ENCODE data around the gene OSBPL1A.
A peak's percentile ranks its signal among the peaks of the same experiment; 100 is the strongest.
"Not testable (repeated sequence)": the region's sequence is repeated elsewhere in the genome, so short reads cannot be mapped to it uniquely, and the experiment has no call there.

OSBPL1A gene

DNA sequence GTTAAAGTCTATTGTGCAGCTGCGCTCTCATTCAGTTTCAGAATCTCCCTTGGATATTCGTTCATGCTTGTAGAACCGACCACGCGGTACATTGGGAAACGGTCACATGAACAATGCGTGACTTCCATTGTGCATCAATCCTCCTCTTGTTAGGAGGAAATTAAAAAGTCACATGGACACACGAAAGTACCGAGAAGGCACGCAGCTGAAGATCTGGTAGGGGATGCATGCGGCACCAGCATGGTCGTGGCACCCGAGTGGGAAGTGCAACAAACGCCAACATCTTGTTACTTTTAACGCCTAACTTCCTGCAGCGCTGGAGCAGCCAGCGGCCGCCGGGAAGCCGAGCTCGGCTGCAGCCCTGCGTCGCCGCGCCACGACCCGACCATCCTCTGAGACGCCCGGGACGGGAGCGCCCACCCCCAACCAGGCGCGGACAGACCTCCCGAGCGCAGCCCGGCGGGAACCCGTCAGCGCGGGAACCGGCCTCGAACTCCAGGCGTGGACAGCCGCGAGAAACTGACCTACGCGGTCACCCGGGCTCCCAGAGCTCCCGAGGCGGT, 412 bp downstream of the OSBPL1A start:
- peak; percentile 77 for DNase-seq

DNA sequence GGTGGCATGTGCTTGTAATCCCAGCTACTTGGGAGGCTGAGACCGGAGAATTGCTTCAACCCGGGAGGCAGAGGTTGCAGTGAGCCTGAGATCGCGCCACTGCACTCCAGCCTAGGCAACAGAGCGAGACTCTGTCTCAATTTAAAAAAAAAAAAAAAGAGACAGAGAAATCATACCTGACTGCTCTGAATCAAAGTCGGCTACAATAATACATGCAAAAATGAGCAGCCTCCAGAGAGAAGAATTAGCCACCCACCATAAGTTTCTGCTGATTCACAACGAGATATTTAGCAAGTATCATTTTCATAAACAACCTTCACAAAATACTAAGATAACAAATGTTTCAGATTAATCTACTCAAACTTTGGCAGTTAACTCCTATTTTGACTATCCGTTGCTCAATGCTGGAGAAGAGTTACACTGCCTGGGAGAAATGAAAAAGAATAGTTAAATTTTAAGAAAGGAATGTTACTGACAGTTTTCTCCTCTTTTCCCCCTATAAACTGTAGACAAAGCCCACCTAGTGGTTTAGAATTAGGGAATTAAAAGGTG, 1.5 kb downstream of the OSBPL1A start:
- no peak for DNase-seq

DNA sequence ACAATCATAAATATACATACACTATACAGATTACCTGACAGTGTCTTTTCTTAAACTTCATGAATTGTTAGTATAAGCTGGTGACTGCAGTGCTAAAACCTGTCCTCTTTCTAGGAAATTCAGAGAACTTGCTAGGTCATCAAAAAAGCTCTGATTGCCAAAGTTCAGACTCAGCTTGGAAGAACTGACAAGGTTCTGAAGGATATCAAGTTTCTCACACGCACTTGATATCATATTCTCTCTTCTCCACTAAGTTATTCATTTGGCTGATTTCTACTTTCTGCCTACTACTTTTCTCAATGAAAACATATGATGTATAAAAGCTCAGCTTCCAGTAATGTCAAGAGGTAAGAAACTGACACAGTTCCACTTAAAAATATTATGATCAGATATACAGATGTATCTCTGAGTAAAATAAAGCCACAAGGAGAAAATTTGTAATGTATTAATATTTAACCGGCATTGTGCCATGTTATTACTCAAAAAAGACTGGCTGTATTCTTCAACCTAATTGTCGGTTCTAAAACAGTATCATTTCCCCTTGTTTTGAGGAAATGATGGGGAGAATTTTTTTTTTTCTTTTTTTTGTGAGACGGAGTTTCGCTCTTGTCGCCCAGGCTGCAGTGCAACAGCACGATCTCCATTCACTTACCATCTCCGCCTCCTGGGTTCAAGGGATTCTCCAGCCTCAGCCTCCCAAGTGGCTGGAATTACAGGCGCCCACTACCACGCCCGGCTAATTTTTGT, 2.4 kb downstream of the OSBPL1A start:
- no peak for DNase-seq

DNA sequence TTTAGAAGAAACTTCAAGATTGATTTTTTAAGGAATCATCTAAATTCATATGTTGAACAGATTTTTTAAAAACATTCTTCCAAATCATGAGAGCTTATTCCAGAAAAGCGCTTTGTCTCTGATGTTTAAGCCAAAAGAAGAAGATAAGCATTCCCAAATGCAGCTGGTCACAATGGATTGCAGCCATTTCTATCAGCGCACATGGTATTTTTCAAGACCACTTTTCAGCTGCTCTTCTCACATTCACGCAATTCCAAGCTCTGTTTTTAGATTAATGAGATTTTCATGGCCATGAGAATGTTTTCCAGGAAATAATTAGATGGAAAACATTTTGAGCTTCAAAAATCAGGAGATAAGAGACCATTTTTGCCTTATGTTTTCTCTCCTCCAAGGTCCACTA, 8.7 kb downstream of the OSBPL1A start:
- DNase-seq: no peak

DNA sequence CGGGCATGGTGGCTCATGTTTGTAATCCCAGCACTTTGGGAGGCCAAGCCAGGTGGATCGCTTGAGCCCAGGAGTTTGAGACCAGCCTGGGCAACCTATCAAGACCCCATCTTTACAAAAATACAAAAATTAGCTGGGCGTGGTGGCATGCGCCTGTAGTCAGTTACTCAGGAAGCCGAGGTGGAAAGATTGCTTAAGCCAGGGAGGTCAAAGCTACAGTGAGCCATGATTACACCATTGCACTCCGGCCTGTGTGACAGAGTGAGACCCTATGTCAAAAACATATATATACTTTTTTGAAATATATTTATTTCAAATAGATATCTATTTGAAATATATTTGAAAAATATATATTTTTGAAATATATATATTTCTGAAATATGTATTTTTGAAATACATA, 10.9 kb downstream of the OSBPL1A start:
- no peak for DNase-seq

DNA sequence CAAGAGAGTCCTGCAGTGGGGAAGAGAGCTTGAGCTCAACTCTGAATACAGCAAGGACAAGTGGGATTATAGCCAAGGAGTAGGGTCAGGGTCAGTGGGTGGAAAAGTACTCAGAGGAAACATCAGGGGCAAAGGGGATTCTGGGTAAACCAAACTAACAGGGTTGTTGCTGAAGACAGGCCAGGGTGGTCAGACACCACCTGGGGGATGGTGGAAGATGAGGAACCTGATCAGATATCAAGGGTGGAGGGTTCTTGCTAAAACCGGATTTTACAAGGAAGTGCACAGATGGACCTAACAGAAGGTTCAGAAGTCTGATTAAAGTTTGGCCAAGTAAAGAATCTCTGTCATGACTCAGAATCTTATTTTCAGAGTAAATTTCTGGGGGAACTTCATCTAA, 16.5 kb downstream of the OSBPL1A start:
- no peak for DNase-seq

DNA sequence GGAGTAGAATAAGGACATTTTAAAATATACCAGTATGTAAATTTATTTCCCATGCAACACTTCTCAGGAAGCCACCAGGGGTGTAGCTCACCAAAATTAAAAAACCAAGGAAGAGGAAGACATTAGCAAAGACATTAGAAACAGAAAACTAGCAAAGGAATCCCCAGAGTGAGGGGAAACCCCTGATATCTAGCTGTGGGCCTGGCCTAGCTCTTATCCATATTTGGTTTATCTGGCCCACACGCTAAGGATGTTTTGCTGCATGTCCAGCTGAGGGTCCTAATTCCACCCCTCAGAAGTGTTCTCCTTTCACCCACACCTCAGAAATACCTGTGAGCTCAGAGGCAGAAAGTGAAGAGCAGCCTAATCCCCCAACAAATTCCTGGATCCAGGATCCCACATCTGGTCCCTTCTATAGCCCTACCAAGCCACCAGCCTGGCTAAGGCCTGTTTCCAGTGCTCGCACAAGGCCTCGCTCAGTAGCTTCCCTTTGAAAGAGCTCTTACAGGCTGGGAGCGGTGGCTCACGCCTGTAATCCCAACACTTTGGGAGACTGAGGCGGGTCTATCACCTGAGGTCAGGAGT, 17.4 kb downstream of the OSBPL1A start:
- no peak for DNase-seq

DNA sequence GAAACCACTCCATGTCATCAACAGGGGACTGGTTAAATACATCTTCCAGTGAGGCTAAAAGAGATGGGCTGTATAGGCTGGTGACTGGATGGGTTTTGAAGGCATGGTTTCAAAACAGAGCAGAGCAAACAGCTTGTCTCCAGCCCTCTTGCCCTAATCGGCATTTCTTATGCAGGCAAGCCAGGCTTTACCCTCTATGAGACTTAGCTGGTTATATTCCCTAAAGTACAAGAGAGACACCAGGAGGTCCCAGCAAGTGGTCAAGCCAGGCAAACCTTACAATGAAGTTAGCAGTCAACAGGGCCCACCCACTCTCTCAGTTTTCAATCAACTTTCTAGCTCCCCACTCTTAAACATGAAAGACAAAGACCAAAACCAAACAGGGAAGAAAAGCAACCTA, 19.0 kb downstream of the OSBPL1A start:
- DNase-seq: no peak

DNA sequence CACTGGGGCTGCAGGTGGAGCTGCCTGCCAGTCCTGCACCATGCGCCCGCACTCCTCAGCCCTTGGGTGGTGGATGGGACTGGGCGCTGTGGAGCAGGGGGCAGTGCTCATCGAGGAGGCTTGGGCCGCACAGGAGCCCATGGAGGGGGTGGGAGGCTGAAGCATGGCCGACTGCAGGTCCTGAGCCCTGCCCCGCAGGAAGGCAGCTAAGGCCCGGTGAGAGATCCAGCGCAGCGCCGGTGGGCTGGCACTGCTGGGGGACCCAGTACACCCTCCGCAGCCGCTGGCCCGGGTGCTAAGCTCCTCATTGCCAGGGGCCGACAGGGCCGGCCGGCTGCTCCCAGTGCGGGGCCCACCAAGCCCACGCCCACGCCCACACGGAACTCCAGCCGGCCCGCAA, 21.1 kb downstream of the OSBPL1A start:
- DNase-seq: not testable (repeated sequence)

DNA sequence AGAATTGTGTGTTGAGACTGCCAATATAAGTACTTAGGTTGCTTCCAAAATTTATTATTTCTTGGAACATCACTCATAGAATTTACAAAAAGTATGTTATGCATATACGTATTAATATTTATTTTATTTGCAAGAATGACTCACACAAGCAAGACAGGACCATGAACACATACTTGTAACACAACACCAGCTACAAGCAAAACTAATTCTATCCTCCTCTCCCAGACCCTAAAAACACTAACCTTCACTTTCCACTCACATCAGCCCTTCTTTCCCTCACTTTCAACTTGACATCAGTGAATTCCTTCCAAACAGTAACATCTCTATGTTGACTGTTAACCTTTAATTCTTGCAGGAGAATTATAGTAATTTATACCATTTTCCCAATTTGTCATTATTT, 24.3 kb downstream of the OSBPL1A start:
- DNase-seq: no peak

DNA sequence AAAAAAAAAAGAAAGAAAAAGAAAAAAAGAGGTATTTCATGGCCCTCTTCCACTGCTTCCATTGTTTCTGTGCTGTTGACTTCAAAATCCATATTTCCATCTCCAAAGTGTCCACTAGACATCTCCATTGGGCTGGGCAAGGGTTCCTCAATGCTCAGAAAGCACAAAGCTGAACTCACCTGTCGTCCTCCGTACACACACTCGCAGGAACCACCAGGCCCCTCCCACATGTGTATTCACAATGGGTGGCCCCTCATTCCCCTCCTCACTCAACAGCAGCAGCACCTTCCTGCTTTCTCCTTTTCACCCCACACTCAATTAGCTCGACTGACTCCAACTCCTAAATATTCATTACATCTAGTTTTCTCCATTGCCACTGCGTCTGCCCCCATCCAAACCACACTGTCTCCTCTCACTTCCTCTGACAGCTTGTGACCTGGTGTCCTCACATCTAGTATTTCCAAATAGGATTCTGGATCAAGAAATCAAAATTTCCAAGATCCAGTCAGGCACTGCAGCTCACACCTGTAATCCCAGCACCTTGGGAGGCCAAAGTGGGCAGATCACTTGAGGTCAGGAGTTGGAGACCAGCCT, 25.2 kb downstream of the OSBPL1A start:
- no peak for DNase-seq

DNA sequence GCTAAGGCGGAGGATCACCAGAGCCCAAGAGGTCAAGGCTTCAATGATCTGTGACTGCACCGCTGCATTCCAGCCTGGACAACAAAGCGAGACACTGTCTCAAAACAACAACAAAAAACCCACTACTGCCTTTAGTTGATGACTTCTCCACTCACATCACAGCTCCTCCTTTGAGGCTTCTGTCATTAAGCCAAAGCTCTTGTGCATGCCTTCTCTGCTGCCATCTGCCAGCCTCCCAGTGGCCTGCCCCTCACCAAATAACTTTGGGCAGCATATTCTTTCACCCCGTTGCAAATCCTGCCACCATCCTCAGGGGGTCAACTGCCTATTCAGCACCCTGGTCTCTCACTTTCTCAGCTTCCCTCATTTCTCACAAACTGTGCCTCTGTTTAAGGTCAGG, 27.5 kb downstream of the OSBPL1A start:
- no peak for DNase-seq

DNA sequence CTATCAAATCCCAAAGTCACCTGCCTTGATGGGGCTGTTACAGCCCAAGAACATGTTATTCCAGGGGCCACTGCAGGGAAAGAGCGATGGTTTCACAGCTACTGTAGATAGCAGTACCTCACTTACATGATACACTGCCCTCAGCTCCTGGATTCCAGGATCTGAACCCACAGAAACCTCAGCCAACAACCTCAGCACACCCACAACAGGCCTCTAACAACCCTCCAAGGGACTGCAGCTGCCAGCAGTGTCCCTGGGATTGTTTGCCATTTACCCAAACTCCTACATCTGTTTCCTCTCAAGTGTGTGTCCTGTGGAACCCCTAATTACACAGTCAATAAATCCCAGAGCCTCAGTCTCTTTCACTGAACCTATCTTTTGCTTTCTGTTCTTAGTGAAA, 28.2 kb downstream of the OSBPL1A start:
- no peak for DNase-seq

DNA sequence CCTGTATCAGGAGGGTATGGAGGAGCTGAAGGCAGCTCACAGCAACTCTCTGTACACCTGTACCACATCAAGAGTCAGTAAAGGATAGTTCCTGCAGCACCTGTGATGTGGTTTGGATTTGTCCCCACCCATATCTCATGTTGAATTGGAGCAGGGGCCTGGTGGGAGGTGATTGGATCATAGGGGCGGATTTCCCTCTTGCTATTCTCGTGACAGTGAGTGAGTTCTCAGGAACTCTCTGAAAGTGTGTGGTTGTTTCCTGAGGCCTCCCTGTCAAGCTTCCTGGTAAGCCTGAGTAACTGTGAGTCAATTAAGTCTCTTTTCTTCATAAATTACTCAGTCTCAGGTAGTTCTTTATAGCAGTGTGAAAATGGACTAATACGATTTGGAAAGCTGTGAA, 28.9 kb downstream of the OSBPL1A start:
- DNase-seq: no peak

DNA sequence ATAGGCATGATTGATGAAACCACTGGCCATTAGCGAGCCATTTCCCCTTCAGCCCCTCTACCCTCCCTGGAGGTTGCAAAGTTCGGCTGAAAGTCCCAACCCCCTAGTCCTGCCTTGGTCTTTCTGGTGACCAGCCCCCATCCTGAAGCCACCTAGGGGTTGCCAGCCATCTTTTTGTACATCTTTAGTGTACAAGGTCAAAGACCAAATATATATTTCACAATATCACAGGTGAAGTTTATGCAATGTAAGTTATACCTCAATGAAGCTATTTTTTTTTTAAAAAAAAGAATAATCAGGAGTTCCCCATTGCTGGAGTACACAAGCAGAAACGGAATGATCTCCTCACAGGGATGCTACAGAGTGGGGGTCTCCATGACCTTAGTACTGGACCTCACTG, 31.3 kb downstream of the OSBPL1A start:
- DNase-seq: no peak

DNA sequence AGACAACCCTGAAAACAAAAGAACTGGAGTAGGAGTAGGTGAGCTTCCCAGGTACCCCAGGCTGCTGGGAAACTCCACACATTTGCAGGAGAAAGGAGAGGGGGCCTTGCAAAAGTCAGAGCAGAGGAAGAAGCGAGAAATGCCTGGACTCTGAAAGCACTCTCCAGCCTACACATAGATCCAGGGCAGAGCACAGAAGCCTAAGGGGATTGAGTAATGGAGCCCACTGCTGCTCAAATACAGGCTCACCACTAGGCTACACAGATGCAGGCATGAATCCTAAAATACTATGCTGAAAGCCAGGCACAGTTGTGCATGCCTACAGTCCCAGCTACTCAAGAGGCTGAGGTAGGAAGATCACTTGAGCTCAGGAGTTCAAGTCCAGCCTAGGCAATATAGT, 33.4 kb downstream of the OSBPL1A start:
- no peak for DNase-seq

DNA sequence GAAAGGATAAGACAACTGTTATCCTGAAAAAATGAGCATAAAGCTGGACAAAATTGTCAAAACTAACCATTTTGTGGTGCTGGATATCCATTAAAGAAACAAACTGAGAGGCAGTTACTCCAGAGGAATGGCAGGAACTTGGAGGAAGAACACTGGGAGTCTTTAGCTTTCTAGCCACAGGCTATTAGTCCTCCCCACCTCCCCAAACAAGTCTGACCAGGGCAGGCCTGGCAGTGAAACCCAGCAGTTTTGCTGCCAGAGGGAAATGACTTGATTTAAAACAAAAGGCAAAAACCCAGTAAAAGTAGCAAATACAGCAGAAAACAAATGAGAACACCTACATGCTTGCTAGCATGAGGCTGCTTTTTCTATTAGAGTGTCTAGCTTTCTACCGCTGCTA, 34.9 kb downstream of the OSBPL1A start:
- DNase-seq: no peak

DNA sequence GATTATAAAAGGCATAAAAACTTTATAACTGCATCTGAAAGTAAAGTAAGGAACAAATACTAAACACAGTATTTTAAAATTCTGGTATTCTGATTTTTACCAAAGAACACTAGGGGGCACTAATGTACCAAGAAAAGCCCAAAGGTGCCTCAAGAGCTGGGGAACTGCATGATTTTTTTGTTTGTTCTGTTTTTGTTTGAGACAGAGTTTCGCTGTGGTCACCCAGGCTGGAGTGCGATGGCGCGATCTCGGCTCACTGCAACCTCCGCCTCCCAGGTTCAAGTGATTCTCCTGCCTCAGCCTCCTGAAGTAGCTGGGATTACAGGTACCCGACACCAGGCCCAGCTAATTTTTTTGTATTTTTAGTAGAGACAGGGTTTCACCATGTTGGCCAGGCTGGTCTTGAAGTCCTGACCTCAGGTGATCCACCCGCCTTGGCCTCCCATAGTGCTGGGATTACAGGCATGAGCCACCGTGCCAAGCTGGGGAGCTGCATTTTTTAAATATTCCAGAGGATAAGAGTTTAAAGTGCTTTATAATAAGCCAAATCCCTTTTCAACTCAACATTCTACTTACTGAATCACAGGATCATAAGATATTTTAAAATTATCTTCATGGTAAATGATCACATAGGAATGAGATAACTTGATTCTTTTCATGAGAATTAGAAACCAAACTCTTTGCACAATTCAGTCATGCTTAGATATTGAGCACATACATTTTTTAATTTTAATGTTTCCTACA, 37.7 kb downstream of the OSBPL1A start:
- DNase-seq: peak; percentile 44

DNA sequence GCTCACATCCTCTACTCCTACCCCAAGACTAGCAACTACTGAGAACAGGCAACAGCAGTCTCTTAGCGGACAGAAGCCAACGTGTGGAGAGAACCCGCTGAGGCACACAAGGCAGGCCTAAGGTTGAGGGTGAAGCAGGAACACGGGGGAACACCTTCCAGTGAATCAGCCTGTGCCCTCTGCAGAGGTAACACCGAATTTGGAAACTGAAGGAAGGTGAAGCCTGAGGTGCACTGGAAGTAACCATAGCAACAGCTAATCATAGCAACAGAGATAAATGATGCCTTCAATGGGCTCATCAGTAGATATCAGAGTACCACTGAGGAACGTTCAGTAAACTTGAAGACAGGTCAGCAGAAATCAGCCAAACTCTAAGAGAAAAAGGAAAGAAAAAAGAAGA, 43.3 kb downstream of the OSBPL1A start:
- DNase-seq: no peak

DNA sequence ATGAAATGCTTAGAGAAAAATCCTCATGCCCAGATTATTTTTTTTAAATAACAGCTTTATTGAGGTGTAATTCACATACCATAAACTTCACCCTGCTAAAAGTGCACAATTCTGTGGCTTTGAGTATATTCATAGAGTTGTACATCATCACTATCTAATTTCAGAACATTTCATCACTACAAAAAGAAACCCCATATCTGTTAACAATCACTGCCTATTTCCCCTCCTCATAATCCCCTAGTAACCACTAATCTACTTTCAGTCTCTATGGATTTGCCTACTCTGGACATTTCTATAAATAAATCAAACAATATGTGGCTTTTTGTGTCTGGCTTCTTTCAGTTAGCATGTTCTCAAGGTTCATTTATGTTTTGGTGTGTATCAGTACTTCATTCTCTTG, 51.4 kb downstream of the OSBPL1A start:
- DNase-seq: no peak

DNA sequence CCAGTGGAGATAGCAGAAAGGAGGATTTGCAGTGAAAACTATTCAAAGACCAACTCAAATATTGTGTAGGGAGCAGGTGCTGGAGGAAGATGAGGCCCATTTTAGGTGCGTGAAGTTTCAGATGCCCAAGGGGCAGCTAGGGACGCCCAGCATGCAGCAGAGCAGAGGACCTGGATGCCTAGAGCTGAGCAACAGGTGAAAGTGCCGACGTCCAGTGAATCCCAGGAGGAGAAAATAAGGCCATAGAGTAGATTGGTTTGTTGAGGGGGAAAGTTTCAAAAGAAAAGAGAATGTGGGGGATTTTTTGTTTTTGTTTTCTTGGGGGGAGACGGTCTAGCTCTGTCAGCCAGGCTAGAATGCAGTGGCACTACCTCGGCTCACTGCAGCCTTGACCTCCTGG, 53.1 kb downstream of the OSBPL1A start:
- DNase-seq: no peak

DNA sequence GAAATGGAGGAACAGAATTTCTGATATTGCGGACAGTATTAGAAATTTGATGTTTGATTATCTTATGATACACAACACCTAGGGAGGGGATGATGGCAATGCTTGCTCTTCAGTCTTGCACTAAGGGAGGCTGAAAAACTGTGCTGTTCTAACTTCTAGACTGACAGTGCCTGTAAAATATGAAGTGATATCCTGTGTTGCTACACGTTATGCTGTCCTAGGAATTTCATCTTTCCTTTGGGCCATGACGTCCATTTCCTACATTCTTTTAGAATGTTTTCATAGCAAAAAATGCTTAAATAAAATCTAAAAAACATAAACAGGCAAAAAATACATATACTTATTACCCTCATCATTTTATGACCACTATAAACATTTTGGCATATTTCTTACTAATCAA, 55.3 kb downstream of the OSBPL1A start:
- DNase-seq: no peak

DNA sequence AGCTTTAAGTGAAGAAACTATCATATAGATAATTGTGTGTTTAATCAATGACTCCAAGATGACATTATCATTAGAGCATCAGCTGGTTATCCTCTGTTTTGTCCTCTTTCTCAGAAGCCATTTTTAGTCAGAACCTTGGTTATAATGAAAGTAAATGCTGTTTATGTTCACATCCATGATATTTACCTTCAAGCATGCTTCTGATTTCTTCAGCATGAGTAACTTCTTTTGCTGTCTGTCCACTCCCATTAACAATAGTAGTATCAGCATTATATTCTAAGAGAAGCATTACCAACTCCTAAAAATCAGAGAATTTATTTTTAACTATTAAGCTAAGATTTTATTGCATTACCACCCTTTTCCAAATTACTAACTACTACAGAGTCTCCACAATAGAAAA, 56.3 kb downstream of the OSBPL1A start:
- DNase-seq: no peak
